Measurements from ENCODE around the gene BTBD17. TPM values are rescaled to one million over a fixed set of nuclear protein-coding genes. Genes with fewer than 3 reads are reported as not detected.

BTBD17 gene
- total RNA-seq, 1 experiment from 2014 or later = 3.4 TPM

DNA sequence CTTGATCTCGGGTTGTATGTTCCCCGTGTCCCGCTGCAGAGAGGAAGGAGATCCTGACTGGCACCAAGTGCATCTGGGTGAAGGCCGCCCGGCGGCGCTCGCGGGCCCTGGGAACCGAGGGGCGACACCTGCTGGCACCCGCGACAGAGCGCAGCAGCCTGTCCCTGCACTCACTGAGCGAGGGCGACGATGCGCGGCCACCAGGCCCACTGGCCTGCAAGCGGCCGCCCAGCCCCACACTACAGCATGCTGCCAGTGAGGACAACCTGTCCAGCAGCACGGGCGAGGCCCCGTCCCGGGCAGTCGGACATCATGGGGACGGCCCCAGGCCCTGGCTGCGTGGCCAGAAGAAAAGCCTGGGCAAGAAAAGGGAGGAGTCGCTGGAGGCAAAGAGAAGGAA lies 7.5 kb downstream of the BTBD17 start:
- peak; percentile 73 for DNase-seq (ENCODE audit: low spot score)
- BruUV-seq (replicated peaks) = no TSS peak
- Histone ChIP-seq H3K4me1 (ENCODE audit: insufficient read depth, low read length, poor library complexity, severe bottlenecking) (no peaks in the 10 kb centered on the region), H3K4me3 (ENCODE audit: low read depth, low read length, poor library complexity, severe bottlenecking) (no peak overlapping the region), H3K9me3 (ENCODE audit: low read depth, low read length, poor library complexity, severe bottlenecking) (no peaks in the 10 kb centered on the region), H3K36me3 (ENCODE audit: insufficient read depth, low read length, poor library complexity, severe bottlenecking) (no peaks in the 10 kb centered on the region), H3K27ac (ENCODE audit: low read depth, low read length, poor library complexity, severe bottlenecking) (no peak overlapping the region), H3K27me3 (replicated peaks; ENCODE audit: insufficient read depth, low read depth, low read length, poor library complexity) (peaks cover 70% of the 10 kb centered on the region)
- POLR2A ChIA-PET (ENCODE audit: low non-redundant PET) = no interaction called here
- CTCF ChIA-PET = interaction anchor here (1.4 kb wide), 1 partner anchor 9 kb away, joined by 3 read pairs; no protein-coding TSS in a partner anchor
- TF ChIP-seq, protein P1, sequence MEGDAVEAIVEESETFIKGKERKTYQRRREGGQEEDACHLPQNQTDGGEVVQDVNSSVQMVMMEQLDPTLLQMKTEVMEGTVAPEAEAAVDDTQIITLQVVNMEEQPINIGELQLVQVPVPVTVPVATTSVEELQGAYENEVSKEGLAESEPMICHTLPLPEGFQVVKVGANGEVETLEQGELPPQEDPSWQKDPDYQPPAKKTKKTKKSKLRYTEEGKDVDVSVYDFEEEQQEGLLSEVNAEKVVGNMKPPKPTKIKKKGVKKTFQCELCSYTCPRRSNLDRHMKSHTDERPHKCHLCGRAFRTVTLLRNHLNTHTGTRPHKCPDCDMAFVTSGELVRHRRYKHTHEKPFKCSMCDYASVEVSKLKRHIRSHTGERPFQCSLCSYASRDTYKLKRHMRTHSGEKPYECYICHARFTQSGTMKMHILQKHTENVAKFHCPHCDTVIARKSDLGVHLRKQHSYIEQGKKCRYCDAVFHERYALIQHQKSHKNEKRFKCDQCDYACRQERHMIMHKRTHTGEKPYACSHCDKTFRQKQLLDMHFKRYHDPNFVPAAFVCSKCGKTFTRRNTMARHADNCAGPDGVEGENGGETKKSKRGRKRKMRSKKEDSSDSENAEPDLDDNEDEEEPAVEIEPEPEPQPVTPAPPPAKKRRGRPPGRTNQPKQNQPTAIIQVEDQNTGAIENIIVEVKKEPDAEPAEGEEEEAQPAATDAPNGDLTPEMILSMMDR (conservative IDR thresholded peaks at IDR 0.05; ENCODE audit: low read depth, low read length) = peak; percentile 98
- TF ChIP-seq EZH2 (IDR thresholded peaks at IDR 0.05; ENCODE audit: borderline replicate concordance, low read depth, low read length, poor library complexity, severe bottlenecking) = no peak
- intact Hi-C loops (cut with micrococcal nuclease; ENCODE audit: unreplicated experiment) = loop anchor here (5.0 to 10.0 kb wide), 2 partner anchors 49 to 142 kb away; partner anchors contain the start of gene TTYH2

DNA sequence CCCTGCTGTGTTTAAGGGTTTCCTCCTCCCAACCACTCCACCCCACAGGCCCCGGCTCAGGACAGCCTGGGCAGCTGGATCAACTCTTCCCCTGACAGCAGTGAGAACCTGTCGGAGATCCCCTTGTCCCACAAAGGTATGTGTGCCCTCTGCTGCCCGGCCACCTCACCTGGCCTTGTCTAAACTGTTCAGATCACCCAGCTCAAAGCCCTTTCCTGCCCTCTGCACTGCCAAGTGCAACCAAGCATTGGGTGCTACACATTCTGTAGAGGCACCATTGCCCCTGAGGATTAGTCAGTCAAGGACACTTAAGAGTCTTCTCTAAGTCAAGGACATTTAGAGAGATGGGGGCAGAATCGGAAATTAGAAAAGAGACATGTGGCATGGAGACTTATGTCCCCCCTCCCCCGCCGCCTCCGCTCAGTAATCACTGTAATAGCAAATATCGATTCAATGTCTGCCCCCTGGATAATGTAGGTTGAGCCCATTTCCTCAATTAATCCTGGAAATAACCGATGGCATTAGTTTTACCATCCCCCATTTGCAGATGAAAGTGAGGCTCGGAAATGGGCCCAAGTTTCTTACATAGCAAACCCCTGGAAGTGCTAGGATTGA lies 8.1 kb downstream of the BTBD17 start:
- TF ChIP-seq, protein P1 (conservative IDR thresholded peaks at IDR 0.05; ENCODE audit: low read depth, low read length) = no peak
- TF ChIP-seq EZH2 (IDR thresholded peaks at IDR 0.05; ENCODE audit: borderline replicate concordance, low read depth, low read length, poor library complexity, severe bottlenecking) = no peak
- no peaks in the 10 kb centered on the region for H3K4me1 ChIP-seq (ENCODE audit: insufficient read depth, low read length, poor library complexity, severe bottlenecking)
- no peaks in the 10 kb centered on the region for H3K36me3 ChIP-seq (ENCODE audit: insufficient read depth, low read length, poor library complexity, severe bottlenecking)
- no peak overlapping the region for H3K27ac ChIP-seq (ENCODE audit: low read depth, low read length, poor library complexity, severe bottlenecking)
- H3K4me3 ChIP-seq (ENCODE audit: low read depth, low read length, poor library complexity, severe bottlenecking) = no peak overlapping the region
- H3K9me3 ChIP-seq (ENCODE audit: low read depth, low read length, poor library complexity, severe bottlenecking) = no peaks in the 10 kb centered on the region
- ChIA-PET POLR2A (ENCODE audit: low non-redundant PET) (no interaction called here), CTCF (interaction anchor here (1.4 kb wide), 1 partner anchor 10 kb away, joined by 3 read pairs; no protein-coding TSS in a partner anchor)
- no peak for DNase-seq (ENCODE audit: low spot score)
- peaks cover 76% of the 10 kb centered on the region for H3K27me3 ChIP-seq (replicated peaks; ENCODE audit: insufficient read depth, low read depth, low read length, poor library complexity)
- intact Hi-C loops (cut with micrococcal nuclease; ENCODE audit: unreplicated experiment) = loop anchor here (5.0 to 10.0 kb wide), 2 partner anchors 49 to 141 kb away; partner anchors contain the start of gene TTYH2
- no TSS peak for BruUV-seq (replicated peaks)

DNA sequence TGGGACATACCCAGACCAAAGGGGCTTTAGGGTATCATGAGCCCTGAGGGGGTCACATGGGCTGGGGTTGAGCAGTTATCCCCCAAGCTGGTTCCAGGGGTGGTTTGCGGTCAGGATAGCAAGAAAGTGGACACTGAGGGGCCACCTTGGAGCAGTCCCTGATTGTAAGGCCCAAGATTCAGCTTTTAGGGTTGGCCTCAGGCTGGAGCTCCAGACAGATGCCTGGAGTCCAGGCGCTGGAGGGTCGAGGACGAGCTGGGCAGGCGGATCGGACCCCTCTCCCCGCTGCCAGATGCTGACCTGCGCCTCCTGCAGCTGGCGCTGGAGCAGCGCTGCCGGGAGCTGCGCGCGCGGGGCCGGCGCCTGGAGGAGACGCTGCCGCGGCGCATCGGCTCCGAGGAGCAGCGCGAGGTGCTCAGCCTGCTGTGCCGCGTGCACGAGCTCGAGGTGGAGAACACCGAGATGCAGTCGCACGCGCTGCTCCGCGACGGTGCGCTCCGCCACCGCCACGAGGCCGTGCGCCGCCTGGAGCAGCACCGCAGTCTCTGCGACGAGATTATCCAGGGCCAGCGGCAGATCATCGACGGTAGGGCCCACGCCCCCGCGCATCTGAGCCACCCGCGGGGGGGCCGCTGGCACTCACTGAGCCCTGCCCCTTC lies 10.0 kb downstream of the BTBD17 start:
- no TSS peak for BruUV-seq (replicated peaks)
- intact Hi-C loops (cut with micrococcal nuclease; ENCODE audit: unreplicated experiment) = loop anchor here (5.0 to 10.0 kb wide), 2 partner anchors 47 to 139 kb away; partner anchors contain the start of gene TTYH2
- H3K9me3 ChIP-seq (ENCODE audit: low read depth, low read length, poor library complexity, severe bottlenecking) = no peaks in the 10 kb centered on the region
- POLR2A ChIA-PET (ENCODE audit: low non-redundant PET) = no interaction called here
- no peaks in the 10 kb centered on the region for H3K36me3 ChIP-seq (ENCODE audit: insufficient read depth, low read length, poor library complexity, severe bottlenecking)
- H3K4me3 ChIP-seq (ENCODE audit: low read depth, low read length, poor library complexity, severe bottlenecking) = no peak overlapping the region
- H3K27ac ChIP-seq (ENCODE audit: low read depth, low read length, poor library complexity, severe bottlenecking) = no peak overlapping the region
- peak; percentile 40 for DNase-seq (ENCODE audit: low spot score)
- no peaks in the 10 kb centered on the region for H3K4me1 ChIP-seq (ENCODE audit: insufficient read depth, low read length, poor library complexity, severe bottlenecking)
- CTCF ChIA-PET = no interaction called here
- peaks cover 72% of the 10 kb centered on the region for H3K27me3 ChIP-seq (replicated peaks; ENCODE audit: insufficient read depth, low read depth, low read length, poor library complexity)
- TF ChIP-seq, protein P1 (conservative IDR thresholded peaks at IDR 0.05; ENCODE audit: low read depth, low read length) = peak; percentile 28; the same call in 1 of the 2 replicates
- TF ChIP-seq EZH2 (IDR thresholded peaks at IDR 0.05; ENCODE audit: borderline replicate concordance, low read depth, low read length, poor library complexity, severe bottlenecking) = no peak
